Fibroblast of lung (primary cell): ENCODE data around the gene NAA15. TPM values are rescaled to one million over a fixed set of nuclear protein-coding genes. Genes with fewer than 3 reads are reported as not detected.
"Not testable (repeated sequence)": the region's sequence is repeated elsewhere in the genome, so short reads cannot be mapped to it uniquely, and the experiment has no call there.

ENCODE experiments used
- DNase-seq, 2 donors: peaks; one replicate each; pipeline versions ENCODE4 v3.0.0 to v3.0.0-alpha.2; 2010; ENCODE audit warnings: low read depth in 2 of 2
- H2AFZ ChIP-seq: 2 replicates; pipeline ENCODE4 v1.5.1; 2012; ENCODE audit warnings: low read length, control low read depth, inconsistent platforms
- H3K27ac ChIP-seq: 2 replicates; pipeline ENCODE4 v1.5.1; 2011; ENCODE audit warnings: low read length, control low read depth; ENCODE audit not compliant: insufficient read depth
- H3K27me3 ChIP-seq: 2 replicates; pipeline ENCODE4 v1.5.1; 2011; ENCODE audit warnings: mild to moderate bottlenecking, low read length; ENCODE audit not compliant: control insufficient read depth, insufficient read depth
- H3K36me3 ChIP-seq: 2 replicates; pipeline ENCODE4 v1.5.1; 2011; ENCODE audit warnings: low read length; ENCODE audit not compliant: control insufficient read depth, insufficient read depth
- H3K4me1 ChIP-seq: 2 replicates; pipeline ENCODE4 v1.5.1; 2011; ENCODE audit warnings: low read length; ENCODE audit not compliant: control insufficient read depth, insufficient read depth; ENCODE audit errors: extremely low read depth
- H3K4me2 ChIP-seq: 2 replicates; pipeline ENCODE4 v1.5.1; 2011; ENCODE audit warnings: low read length, control low read depth; ENCODE audit not compliant: insufficient read depth; ENCODE audit errors: extremely low read depth
- H3K4me3 ChIP-seq, 4 experiments: fragments of 200-600 bp in 1 of 4; sonication (generic) in 1 of 4; replicated peaks in 1 of 4; 2 replicates each; pipeline ENCODE4 v1.5.1; 2011 to 2016; ENCODE audit warnings: low read length in 4 of 4, low read depth in 3 of 4, mild to moderate bottlenecking in 3 of 4, control low read depth in 2 of 4, inconsistent platforms in 1 of 4, mixed read lengths in 1 of 4; ENCODE audit not compliant: insufficient read depth in 1 of 4; ENCODE audit errors: control extremely low read depth in 1 of 4
- H3K79me2 ChIP-seq: 2 replicates; pipeline ENCODE4 v1.5.1; 2012; ENCODE audit warnings: mild to moderate bottlenecking, low read length, inconsistent platforms; ENCODE audit not compliant: control insufficient read depth, insufficient read depth
- H3K9ac ChIP-seq: 2 replicates; pipeline ENCODE4 v1.5.1; 2011; ENCODE audit warnings: mild to moderate bottlenecking, low read length, control low read depth; ENCODE audit not compliant: insufficient read depth
- H3K9me3 ChIP-seq: 2 replicates; pipeline ENCODE4 v1.5.1; 2012; ENCODE audit warnings: low read depth, low read length; ENCODE audit not compliant: control insufficient read depth, insufficient read depth
- H4K20me1 ChIP-seq: 2 replicates; pipeline ENCODE4 v1.5.1; 2011; ENCODE audit warnings: low read length; ENCODE audit not compliant: control insufficient read depth, insufficient read depth; ENCODE audit errors: extremely low read depth
- CTCF ChIP-seq, 2 donors: IDR thresholded peaks in 1 of 2; conservative IDR thresholded peaks in 1 of 2; 1 replicate in 1 of 2; 2 replicates in 1 of 2; pipeline ENCODE4 v1.5.1; 2011 to 2012; ENCODE audit warnings: low read length in 2 of 2, control low read depth in 1 of 2, inconsistent platforms in 1 of 2, low read depth in 1 of 2, mild to moderate bottlenecking in 1 of 2
- EZH2 ChIP-seq: IDR thresholded peaks from 2 replicates; pipeline ENCODE4 v1.5.1; 2012; ENCODE audit warnings: low read length, control low read depth, mild to moderate bottlenecking; ENCODE audit errors: missing control alignments
- polyA plus RNA-seq, 2 donors: library from polyadenylated mRNA; depleted of rRNA in 1 of 2; stranded (reverse) in 1 of 2; unstranded in 1 of 2; fragments of >200 nt; gene quantifications; 2 replicates each; pipeline ENCODE4 v1.2.1, GENCODE V29; 2011 to 2012; ENCODE audit warnings: missing spikeins in 1 of 2
- total RNA-seq: library from RNA; depleted of rRNA; stranded (reverse); fragments of >200 nt; gene quantifications from 2 replicates; pipeline ENCODE4 v1.2.1, GENCODE V29; 2014

The NAA15 gene
- total and polyA plus RNA-seq, 2 donors (not counting 1 experiment from before 2014, with no cell fraction given) = 25.4 to 28.9 TPM

- no peaks in the 10 kb centered on the region for H3K9me3 ChIP-seq
- DNase-seq = peak in 1 of 2 donors; percentile 13
- no peak overlapping the region for H3K4me2 ChIP-seq
- no peaks in the 10 kb centered on the region for H3K4me1 ChIP-seq
- no peak overlapping the region for H2AFZ ChIP-seq
- peaks cover 10% of the 10 kb centered on the region for H3K79me2 ChIP-seq
- H3K36me3 ChIP-seq = no peaks in the 10 kb centered on the region
- H3K9ac ChIP-seq = no peak overlapping the region
- no peaks in the 10 kb centered on the region for H4K20me1 ChIP-seq
- TF ChIP-seq CTCF (conservative IDR thresholded peaks at IDR 0.05 in 1 of 2, IDR thresholded peaks at IDR 0.05 in 1 of 2; ENCODE audit: low read depth in 1 of 2, low read length in 2 of 2) (no peak), EZH2 (no peak)
- no peaks in the 10 kb centered on the region for H3K27me3 ChIP-seq
- no peak overlapping the region for H3K27ac ChIP-seq
- no peak overlapping the region for H3K4me3 ChIP-seq
Measured at GRCh38 chr4:139465922-139466321, 164.6 kb downstream of the NAA15 start.

- not testable (repeated sequence) for H3K4me1 ChIP-seq, DNase-seq, H3K4me2 ChIP-seq, H3K9me3 ChIP-seq, H2AFZ ChIP-seq, H3K27me3 ChIP-seq, H3K27ac ChIP-seq, H3K9ac ChIP-seq, H4K20me1 ChIP-seq, H3K36me3 ChIP-seq, H3K4me3 ChIP-seq
- H3K79me2 ChIP-seq = peaks cover 10% of the 10 kb centered on the region
Measured at GRCh38 chr4:139468756-139469155, 167.5 kb downstream of the NAA15 start.

- Histone ChIP-seq H3K27ac (no peak overlapping the region), H3K79me2 (peaks cover 7% of the 10 kb centered on the region), H3K4me2 (no peak overlapping the region), H3K4me3 (no peak overlapping the region), H3K4me1 (no peaks in the 10 kb centered on the region), H3K36me3 (peaks cover 2% of the 10 kb centered on the region), H3K9ac (no peak overlapping the region), H3K27me3 (no peaks in the 10 kb centered on the region), H3K9me3 (no peaks in the 10 kb centered on the region), H2AFZ (no peak overlapping the region), H4K20me1 (no peaks in the 10 kb centered on the region)
- no peak for TF ChIP-seq CTCF (conservative IDR thresholded peaks at IDR 0.05 in 1 of 2, IDR thresholded peaks at IDR 0.05 in 1 of 2; ENCODE audit: low read depth in 1 of 2, low read length in 2 of 2)
- TF ChIP-seq EZH2 = no peak
- peak in 1 of 2 donors; percentile 68 for DNase-seq
Measured at GRCh38 chr4:139469216-139469615, 167.9 kb downstream of the NAA15 start.

Other genes with a start within 250 kb of the NAA15 start
- 42.6 and 51.4 TPM in 2 replicates for gene ELF2, start 124.3 kb upstream of the NAA15 start, total RNA-seq
- 21.9 and 31.2 TPM in 2 replicates for gene ELF2, start 124.3 kb upstream of the NAA15 start, polyA plus RNA-seq
- gene MGARP, start 21.3 kb upstream of the NAA15 start, total RNA-seq = 12.3 and 15.2 TPM in 2 replicates
- 18.2 and 18.8 TPM in 2 replicates for gene MGARP, start 21.3 kb upstream of the NAA15 start, polyA plus RNA-seq
- gene NDUFC1, start 972 bp downstream of the NAA15 start, total RNA-seq = 34.7 and 47.9 TPM in 2 replicates
- gene NDUFC1, start 972 bp downstream of the NAA15 start, polyA plus RNA-seq = 36.9 and 40.1 TPM in 2 replicates
- gene RAB33B, start 152.6 kb downstream of the NAA15 start, total RNA-seq = 11.7 and 12.3 TPM in 2 replicates
- 6.5 and 11.4 TPM in 2 replicates for gene RAB33B, start 152.6 kb downstream of the NAA15 start, polyA plus RNA-seq